K562 (cell line): ENCODE results near the gene KCNJ13. TPM values are rescaled to one million over a fixed set of nuclear protein-coding genes. Genes with fewer than 3 reads are reported as not detected.

Source experiments
- ATAC-seq: fragments of 200-7000 bp; cut with Tn5 transposase; 3 replicates; pipeline ENCODE4 v1.9.1; 2020; ENCODE audit warnings: moderate library complexity
- Bru-seq: library from RNA; stranded (reverse); fragments of 400-500 nt; gene quantifications from one replicate; lab custom pipeline; 2021; lab: Mats Ljungman, UMichigan
- BruChase-seq, 2 experiments: library from RNA; stranded (reverse); fragments of 400-500 nt; gene quantifications; one replicate each; lab custom pipeline; 2021; lab: Mats Ljungman, UMichigan
- BruUV-seq: library from RNA; stranded (reverse); fragments of 400-500 nt; replicated peaks from 2 replicates; lab custom pipeline; 2021; lab: Mats Ljungman, UMichigan
- CTCF ChIA-PET: fragments of 300-600 bp; formaldehyde crosslinking; extraction: SDS; loops from one replicate; lab custom pipeline; 2021; ENCODE audit warnings: low intra/inter-chr PET ratio; lab: Yijun Ruan, JAX
- POLR2A ChIA-PET: fragments of 300-600, 350-650 bp; sonication (Branson Sonifier 250); formaldehyde crosslinking; extraction: SDS; loops from one replicate; lab custom pipeline; 2021; ENCODE audit warnings: antibody characterized with exemption, inconsistent platforms; lab: Yijun Ruan, JAX
- DNase-seq, 4 experiments: peaks; one replicate each; pipeline versions ENCODE4 v3.0.0 to v3.0.0-alpha.2; 2011 to 2018; ENCODE audit warnings: low spot score in 3 of 4, mixed read lengths in 3 of 4; ENCODE audit errors: extremely low read depth in 1 of 4
- FAIRE-seq: peaks from 2 replicates; lab custom pipeline; 2011; peaks lifted over from hg19 to GRCh38; lab: Jason Lieb, UNC
- H2AFZ ChIP-seq: 2 replicates; pipeline ENCODE4 v1.6.0; 2011; ENCODE audit warnings: low read depth, low read length, control low read depth, inconsistent platforms
- H3K27ac ChIP-seq: fragments of 200-600 bp; 3 replicates; pipeline ENCODE4 v1.8.0; 2011; ENCODE audit warnings: low read depth, mild to moderate bottlenecking, control low read depth, inconsistent platforms, low read length, moderate library complexity, mixed read lengths; ENCODE audit errors: extremely low read depth
- H3K27me3 ChIP-seq, 2 experiments: fragments of 300-600 bp in 1 of 2; 2 replicates in 1 of 2; 3 replicates in 1 of 2; pipeline versions ENCODE4 v1.6.0 to v1.8.0; 2011; ENCODE audit warnings: inconsistent platforms in 2 of 2, low read length in 2 of 2, mild to moderate bottlenecking in 1 of 2, mixed read lengths in 1 of 2, moderate library complexity in 1 of 2; ENCODE audit not compliant: control insufficient read depth in 2 of 2, insufficient read depth in 2 of 2
- H3K36me3 ChIP-seq: fragments of 300-600 bp; 3 replicates; pipeline ENCODE4 v1.8.0; 2011; ENCODE audit warnings: mild to moderate bottlenecking, low read length, inconsistent platforms; ENCODE audit not compliant: control insufficient read depth, insufficient read depth
- H3K4me1 ChIP-seq, 2 experiments: fragments of 200-600 bp in 1 of 2; replicated peaks in 1 of 2; 2 replicates in 1 of 2; 3 replicates in 1 of 2; pipeline versions ENCODE4 v1.5.1 to v1.8.0; 2011; ENCODE audit warnings: inconsistent platforms in 2 of 2, low read length in 2 of 2, mild to moderate bottlenecking in 1 of 2, mixed read lengths in 1 of 2, moderate library complexity in 1 of 2; ENCODE audit not compliant: control insufficient read depth in 2 of 2, insufficient read depth in 2 of 2
- H3K4me2 ChIP-seq: 2 replicates; pipeline ENCODE4 v1.6.1; 2011; ENCODE audit warnings: low read length, control low read depth, inconsistent platforms, mixed read lengths; ENCODE audit not compliant: insufficient read depth
- H3K4me3 ChIP-seq: fragments of 200-600 bp; sonication (generic), shearing (Covaris generic); 2 replicates; pipeline ENCODE4 v1.5.1; 2016; ENCODE audit warnings: control low read depth, inconsistent platforms
- H3K79me2 ChIP-seq: fragments of 200-600 bp; 3 replicates; pipeline ENCODE4 v1.8.0; 2011; ENCODE audit warnings: low read length, inconsistent platforms; ENCODE audit not compliant: control insufficient read depth, insufficient read depth
- H3K9ac ChIP-seq, 2 experiments: 2 replicates each; pipeline versions ENCODE4 v1.6.0 to v1.6.1; 2011; ENCODE audit warnings: low read depth in 2 of 2, low read length in 2 of 2, control low read depth in 1 of 2, inconsistent platforms in 1 of 2, mild to moderate bottlenecking in 1 of 2, mixed read lengths in 1 of 2; ENCODE audit not compliant: insufficient read depth in 1 of 2
- H3K9me1 ChIP-seq: one replicate; pipeline ENCODE4 v1.6.0; 2011; ENCODE audit warnings: inconsistent platforms, mild to moderate bottlenecking, low read length, moderate library complexity; ENCODE audit not compliant: control insufficient read depth, insufficient read depth
- H3K9me3 ChIP-seq: replicated peaks from 2 replicates; pipeline ENCODE4 v1.5.1; 2011; ENCODE audit warnings: low read depth, low read length, inconsistent platforms; ENCODE audit not compliant: control insufficient read depth, insufficient read depth
- H4K20me1 ChIP-seq: replicated peaks from 2 replicates; pipeline ENCODE4 v1.6.1; 2011; ENCODE audit warnings: low read length, inconsistent platforms, mixed read lengths; ENCODE audit not compliant: control insufficient read depth, insufficient read depth
- DDX20 ChIP-seq: fragments of 450-650 bp; IDR thresholded peaks from 2 replicates; pipeline ENCODE4 v1.6.1; 2016; ENCODE audit warnings: missing genetic modification characterization, low read depth, mild to moderate bottlenecking, missing compliant biosample characterization, moderate library complexity
- HDAC2 ChIP-seq: fragments of 450-650 bp; IDR thresholded peaks from 2 replicates; pipeline ENCODE4 v1.6.1; 2016; ENCODE audit warnings: mild to moderate bottlenecking
- WGBS: fragments of 100-300 bp; shearing (Covaris generic); methylation state at CpG from one replicate; pipeline ENCODE4 v1.1.6; 2016; ENCODE audit warnings: low coverage, mixed read lengths; ENCODE audit not compliant: insufficient coverage; ENCODE audit errors: missing lambda C conversion rate; 5-methylcytosine and 5-hydroxymethylcytosine counted together
- in situ Hi-C: fragments of 300-500 bp; cut with MboI; formaldehyde crosslinking; loops from 4 replicates; pipeline ENCODE4 v1.15.0; 2018; ENCODE audit warnings: inconsistent platforms, mixed read lengths
- intact Hi-C: fragments of 100-400 bp; cut with micrococcal nuclease; formaldehyde crosslinking; loops from 2 replicates; pipeline ENCODE4 v1.14.2; 2022
- long read RNA-seq, 3 experiments: library from polyadenylated mRNA in 2 of 3; library from RNA in 1 of 3; unstranded in 2 of 3; stranded (forward) in 1 of 3; transcript quantifications; one replicate each; pipeline ENCODE4 v2.0.0, GENCODE V29; 2019 to 2022
- polyA minus RNA-seq, 3 experiments: library from RNA; depleted of rRNA, polyadenylated mRNA; stranded (reverse); fragments of >200 nt; gene quantifications; 2 replicates each; pipeline ENCODE4 v1.2.3, GENCODE V29; 2011
- polyA plus RNA-seq, 8 experiments: library from polyadenylated mRNA; depleted of rRNA in 4 of 8; stranded (reverse) in 5 of 8; unstranded in 3 of 8; fragments of >200 nt; fragmentation: Nextera tagmentation in 2 of 8; fragmentation: Illumina TruSeq in 1 of 8; extraction: Ambion mirVana in 2 of 8; extraction: Trizol in 1 of 8; gene quantifications; 2 replicates each; pipeline versions ENCODE4 v1.2.1 to v1.2.3, GENCODE V29; 2011 to 2014; ENCODE audit warnings: inconsistent platforms in 1 of 8, missing spikeins in 1 of 8
- total RNA-seq, 7 experiments: library from RNA; depleted of rRNA in 6 of 7; stranded (reverse); fragments of >200 nt in 6 of 7; fragmentation: Illumina TruSeq in 2 of 7; extraction: Trizol in 2 of 7; gene quantifications; 2 replicates each; pipeline versions ENCODE4 v1.2.1 to v1.2.3, GENCODE V29; 2011 to 2021; ENCODE audit warnings: low replicate concordance in 1 of 7
- TF ChIP-seq, protein P1 (sequence below): fragments of 450-650 bp; conservative IDR thresholded peaks from 2 replicates; pipeline ENCODE4 v1.6.1; 2016; ENCODE audit warnings: missing genetic modification characterization, low read depth, mild to moderate bottlenecking, missing compliant biosample characterization, moderate library complexity

KCNJ13 gene
- total RNA-seq (2011; cell fraction: chromatin; rRNA removed; ENCODE audit: low replicate concordance): not detected in 2 replicates
- not detected in 2 replicates for total RNA-seq (2011; cell fraction: nucleolus; rRNA removed)
- total RNA-seq (2011; cell fraction: nucleoplasm; rRNA removed): not detected in 2 replicates
- total RNA-seq (2014; rRNA removed): not detected in 2 replicates
- total RNA-seq (2014; rRNA removed; fragmentation: Illumina TruSeq; extraction: Trizol): not detected in 2 replicates
- total RNA-seq (2015; rRNA removed; fragmentation: Illumina TruSeq; extraction: Trizol): not detected in 2 replicates
- not detected in 2 replicates for total RNA-seq (2021)
- polyA plus RNA-seq (2011; rRNA removed): not detected in 2 replicates
- not detected in 2 replicates for polyA plus RNA-seq (2011; cell fraction: cytosol; rRNA removed)
- polyA plus RNA-seq (2011; cell fraction: nucleus; rRNA removed): not detected in 2 replicates
- polyA plus RNA-seq (2012): not detected in 2 replicates
- polyA plus RNA-seq (2014; fragmentation: Illumina TruSeq; extraction: Trizol): not detected in 2 replicates
- under 1 TPM in 1 of 2 experiments, not detected in 1; 0.45 TPM for polyA plus RNA-seq (2014; fragmentation: Nextera tagmentation; extraction: Ambion mirVana)
- not detected in 2 replicates for polyA plus RNA-seq (2014; rRNA removed)
- not detected in 2 replicates for polyA minus RNA-seq (2011; rRNA and poly(A)+ RNA removed)
- polyA minus RNA-seq (2011; cell fraction: cytosol; rRNA and poly(A)+ RNA removed): not detected in 2 replicates
- not detected in 2 replicates for polyA minus RNA-seq (2011; cell fraction: nucleus; rRNA and poly(A)+ RNA removed)
- Bru-seq, nascent RNA: not detected
- BruChase-seq, experiment 1, labeled RNA remaining after a 2-hour chase: not detected
- BruChase-seq, experiment 2, labeled RNA remaining after a 6-hour chase: not detected
- long read RNA-seq, experiment 1: 0 reads
- long read RNA-seq, experiment 2: 0 reads
- long read RNA-seq, experiment 3: 0 reads

DNA sequence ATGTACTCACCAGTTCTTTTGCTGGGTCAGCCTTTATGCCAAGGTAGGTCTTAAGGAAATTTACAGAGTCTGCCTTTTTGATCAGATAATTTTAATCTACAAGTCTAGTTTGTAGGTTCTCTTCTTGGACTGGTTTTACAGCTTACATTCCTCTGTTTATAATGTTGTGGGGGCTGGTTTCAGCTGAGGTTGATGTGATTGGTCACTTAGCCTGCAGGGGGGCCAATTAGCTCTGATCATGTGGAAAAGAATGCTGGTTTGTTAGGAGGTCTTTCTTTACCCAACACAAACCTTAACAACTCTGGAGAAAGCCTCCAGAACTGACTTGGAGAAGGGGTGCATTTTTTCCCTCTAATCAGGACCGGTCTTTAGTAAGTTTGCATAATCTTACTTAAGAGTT lies at the start of gene KCNJ13:
Gene KCNJ13 (minus strand): TSS at position 131 of the 400 bp plus-strand sequence. CDS start 5,203 bp downstream, outside the sequence.
- no peak for TF ChIP-seq DDX20 (tag)
- TF ChIP-seq, protein P1, sequence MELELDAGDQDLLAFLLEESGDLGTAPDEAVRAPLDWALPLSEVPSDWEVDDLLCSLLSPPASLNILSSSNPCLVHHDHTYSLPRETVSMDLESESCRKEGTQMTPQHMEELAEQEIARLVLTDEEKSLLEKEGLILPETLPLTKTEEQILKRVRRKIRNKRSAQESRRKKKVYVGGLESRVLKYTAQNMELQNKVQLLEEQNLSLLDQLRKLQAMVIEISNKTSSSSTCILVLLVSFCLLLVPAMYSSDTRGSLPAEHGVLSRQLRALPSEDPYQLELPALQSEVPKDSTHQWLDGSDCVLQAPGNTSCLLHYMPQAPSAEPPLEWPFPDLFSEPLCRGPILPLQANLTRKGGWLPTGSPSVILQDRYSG (tag): no peak
- TF ChIP-seq HDAC2: no peak
- no peak within 1 kb of the TSS for H3K9ac ChIP-seq
- BruUV-seq: no TSS peak
- no peak within 1 kb of the TSS for H2AFZ ChIP-seq
- no peaks in the 10 kb centered on the region for H4K20me1 ChIP-seq
- H3K27me3 ChIP-seq: no peaks in the 10 kb centered on the region
- ChIA-PET POLR2A (interaction anchor here (0.6 kb wide), 1 partner anchor 13 kb away, joined by 3 read pairs; no protein-coding TSS in a partner anchor), CTCF (no interaction called here)
- intact Hi-C loops: no loop called here
- no peak within 1 kb of the TSS for H3K27ac ChIP-seq
- no peak within 1 kb of the TSS for H3K4me2 ChIP-seq
- ATAC-seq (no peak), DNase-seq (peak in 3 of 4 experiments; percentile 8 to 19 (median 13)), FAIRE-seq (no peak)
- H3K4me3 ChIP-seq: no peak within 1 kb of the TSS
- 100% methylated on average over 1 of the region's 1 CpG for WGBS
- in situ Hi-C loops: no loop called here
- H3K4me1 ChIP-seq: no peaks in the 10 kb centered on the region
- no peaks in the 10 kb centered on the region for H3K79me2 ChIP-seq
- H3K9me1 ChIP-seq: no peaks in the 10 kb centered on the region
- peaks cover 29% of the 10 kb centered on the region for H3K36me3 ChIP-seq
- no peaks in the 10 kb centered on the region for H3K9me3 ChIP-seq
